ENCODE data around the gene PRTG. TPM values are rescaled to one million over a fixed set of nuclear protein-coding genes. Genes with fewer than 3 reads are reported as not detected.
A peak's percentile ranks its signal among the peaks of the same experiment; 100 is the strongest.

The PRTG gene
- total and polyA plus RNA-seq, 4 donors: 0.68 to 21.9 (median 7.2) TPM

DNA sequence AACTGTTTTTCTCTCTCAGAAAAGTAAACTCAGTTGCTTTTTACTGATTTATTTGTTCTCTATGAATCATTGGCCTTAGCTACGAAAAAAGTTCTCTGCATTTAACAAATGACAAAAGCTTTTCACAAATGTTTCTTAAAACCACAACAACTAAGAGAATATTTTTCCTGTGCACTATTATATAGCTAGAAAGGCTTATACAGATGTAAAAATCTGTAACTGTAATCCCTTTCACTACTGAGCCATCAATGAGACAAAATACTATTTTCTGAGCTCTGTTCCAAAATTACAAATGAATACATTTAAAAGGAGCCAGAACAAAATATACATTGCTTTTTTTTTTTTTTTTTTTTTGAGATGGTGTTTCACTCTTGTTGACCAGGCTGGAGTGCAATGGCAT lies 109.2 kb downstream of the PRTG start:
- DNase-seq (no peak), ATAC-seq (ENCODE audit: insufficient read depth, low FRiP score) (no peak)
- WGBS, 2 donors: 91% methylated on average over 1 of the region's 1 CpG
- Histone ChIP-seq H3K9me3 (ENCODE audit: control insufficient read depth in 4 of 4, insufficient read depth in 3 of 4, low read length in 3 of 4) (no peaks in the 10 kb centered on the region), H3K9ac (ENCODE audit: insufficient read depth in 1 of 2, low read length in 2 of 2) (no peak overlapping the region), H3K36me3 (ENCODE audit: control insufficient read depth in 4 of 4, insufficient read depth in 4 of 4, low read length in 4 of 4) (peaks cover 0 to 9% (median 2%) of the 10 kb centered on the region in 4 donors), H3K4me1 (ENCODE audit: control insufficient read depth in 5 of 5, insufficient read depth in 5 of 5, low read length in 5 of 5) (no peaks in the 10 kb centered on the region), H3K4me3 (no peak overlapping the region), H3K27ac (ENCODE audit: low read depth in 1 of 2, low read length in 1 of 2) (no peak overlapping the region), H3K27me3 (ENCODE audit: control insufficient read depth in 3 of 3, insufficient read depth in 3 of 3, low read length in 2 of 3) (no peaks in the 10 kb centered on the region)
- no peak for TF ChIP-seq CTCF (IDR thresholded peaks at IDR 0.05; ENCODE audit: control extremely low read depth, extremely low read depth)

DNA sequence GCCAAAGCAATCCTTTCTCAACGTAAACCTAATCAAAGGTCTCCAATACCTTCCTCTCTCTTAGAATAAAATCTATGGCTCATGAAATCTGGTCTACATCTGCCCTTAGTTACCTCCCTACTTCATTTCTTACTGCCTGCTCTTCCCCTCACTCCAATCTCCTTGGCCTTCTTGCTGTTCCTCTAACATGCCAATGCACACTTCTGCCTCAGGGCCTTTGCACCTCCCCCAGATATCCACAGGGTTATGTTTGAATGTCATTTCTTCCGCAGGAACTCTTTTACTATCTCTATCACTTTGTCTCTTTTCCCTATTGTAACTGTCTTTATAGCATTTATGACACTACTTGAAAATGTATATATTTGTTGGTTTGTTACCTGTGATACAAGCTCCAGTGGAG lies 110.5 kb downstream of the PRTG start:
- H3K9me3 ChIP-seq (ENCODE audit: control insufficient read depth in 4 of 4, insufficient read depth in 3 of 4, low read length in 3 of 4): no peaks in the 10 kb centered on the region
- ATAC-seq (ENCODE audit: insufficient read depth, low FRiP score) (no peak), DNase-seq (no peak)
- H3K27ac ChIP-seq (ENCODE audit: low read depth in 1 of 2, low read length in 1 of 2): no peak overlapping the region
- peaks cover 0 to 8% (median 0%) of the 10 kb centered on the region in 4 donors for H3K36me3 ChIP-seq (ENCODE audit: control insufficient read depth in 4 of 4, insufficient read depth in 4 of 4, low read length in 4 of 4)
- no peak overlapping the region for H3K4me3 ChIP-seq
- no peak for TF ChIP-seq CTCF (IDR thresholded peaks at IDR 0.05; ENCODE audit: control extremely low read depth, extremely low read depth)
- H3K4me1 ChIP-seq (ENCODE audit: control insufficient read depth in 5 of 5, insufficient read depth in 5 of 5, low read length in 5 of 5): peaks cover 0 to 2% (median 0%) of the 10 kb centered on the region in 5 donors
- 95 to 96% methylated on average over 2 of the region's 2 CpGs for WGBS, 2 donors
- H3K27me3 ChIP-seq (ENCODE audit: control insufficient read depth in 3 of 3, insufficient read depth in 3 of 3, low read length in 2 of 3): no peaks in the 10 kb centered on the region
- H3K9ac ChIP-seq (ENCODE audit: insufficient read depth in 1 of 2, low read length in 2 of 2): no peak overlapping the region

DNA sequence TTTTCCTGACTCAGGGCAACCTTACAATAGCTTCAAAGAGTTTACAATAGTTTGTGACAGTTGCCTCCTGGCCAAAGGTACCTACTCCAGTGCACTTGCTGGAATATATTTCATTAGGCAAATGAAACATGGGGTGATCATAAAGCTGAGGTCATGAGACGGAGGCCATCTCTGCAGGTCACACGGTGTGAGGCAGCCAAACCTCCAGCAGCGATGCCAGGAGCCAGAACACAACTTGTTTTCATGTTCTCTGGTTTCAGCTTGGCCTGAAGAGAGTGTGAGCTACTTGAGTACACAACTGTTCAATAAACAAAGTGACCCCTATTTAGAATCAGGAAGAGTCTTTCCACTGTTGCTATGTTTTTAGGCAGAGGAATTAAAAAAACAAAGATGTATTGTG lies 112.1 kb downstream of the PRTG start:
- ATAC-seq (ENCODE audit: insufficient read depth, low FRiP score): no peak
- H3K9me3 ChIP-seq (ENCODE audit: control insufficient read depth in 4 of 4, insufficient read depth in 3 of 4, low read length in 3 of 4): no peaks in the 10 kb centered on the region
- no peak overlapping the region for H3K9ac ChIP-seq (ENCODE audit: insufficient read depth in 1 of 2, low read length in 2 of 2)
- peaks cover 0 to 2% (median 0%) of the 10 kb centered on the region in 5 donors for H3K4me1 ChIP-seq (ENCODE audit: control insufficient read depth in 5 of 5, insufficient read depth in 5 of 5, low read length in 5 of 5)
- 66 to 70% methylated on average over 3 of the region's 3 CpGs for WGBS, 2 donors
- no peaks in the 10 kb centered on the region for H3K27me3 ChIP-seq (ENCODE audit: control insufficient read depth in 3 of 3, insufficient read depth in 3 of 3, low read length in 2 of 3)
- TF ChIP-seq CTCF (IDR thresholded peaks at IDR 0.05; ENCODE audit: control extremely low read depth, extremely low read depth): no peak
- H3K36me3 ChIP-seq (ENCODE audit: control insufficient read depth in 4 of 4, insufficient read depth in 4 of 4, low read length in 4 of 4): peaks cover 0 to 6% (median under 1%) of the 10 kb centered on the region in 4 donors
- H3K27ac ChIP-seq (ENCODE audit: low read depth in 1 of 2, low read length in 1 of 2): no peak overlapping the region
- no peak overlapping the region for H3K4me3 ChIP-seq
- DNase-seq: peak in 1 of 3 donors; percentile 20

DNA sequence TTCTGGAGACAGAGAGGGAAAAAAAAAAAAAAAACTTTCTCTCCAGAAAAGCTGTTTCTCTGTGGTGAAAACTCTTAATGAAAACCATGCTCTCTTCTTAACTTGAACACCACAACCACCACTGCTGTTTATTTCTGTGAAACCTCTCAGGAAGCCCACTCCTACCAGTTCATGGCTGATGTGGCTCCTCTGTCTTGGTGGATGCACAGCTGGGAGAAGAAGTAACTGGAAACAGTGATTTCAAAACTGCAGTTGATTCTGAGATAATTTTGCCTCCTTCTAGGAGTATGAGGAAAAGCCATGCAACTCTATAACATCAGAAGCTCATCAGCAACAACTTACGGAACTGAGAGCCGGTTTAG lies 114.6 kb downstream of the PRTG start:
- TF ChIP-seq CTCF (IDR thresholded peaks at IDR 0.05; ENCODE audit: control extremely low read depth, extremely low read depth): no peak
- Histone ChIP-seq H3K4me1 (ENCODE audit: control insufficient read depth in 5 of 5, insufficient read depth in 5 of 5, low read length in 5 of 5) (peaks cover 0 to 2% (median 0%) of the 10 kb centered on the region in 5 donors), H3K36me3 (ENCODE audit: control insufficient read depth in 4 of 4, insufficient read depth in 4 of 4, low read length in 4 of 4) (peaks cover 0 to 6% (median 2%) of the 10 kb centered on the region in 4 donors), H3K27me3 (ENCODE audit: control insufficient read depth in 3 of 3, insufficient read depth in 3 of 3, low read length in 2 of 3) (no peaks in the 10 kb centered on the region), H3K27ac (ENCODE audit: low read depth in 1 of 2, low read length in 1 of 2) (no peak overlapping the region), H3K9ac (ENCODE audit: insufficient read depth in 1 of 2, low read length in 2 of 2) (no peak overlapping the region), H3K4me3 (no peak overlapping the region), H3K9me3 (ENCODE audit: control insufficient read depth in 4 of 4, insufficient read depth in 3 of 4, low read length in 3 of 4) (no peaks in the 10 kb centered on the region)
- DNase-seq (no peak), ATAC-seq (ENCODE audit: insufficient read depth, low FRiP score) (no peak)
- WGBS, 2 donors: 92 to 93% methylated on average over 2 of the region's 2 CpGs

Data from lung (tissue), 12 donors.